ENCODE data around the gene PJA1. TPM values are rescaled to one million over a fixed set of nuclear protein-coding genes. Genes with fewer than 3 reads are reported as not detected.

The PJA1 gene
- total RNA-seq, 1 experiment from 2014 or later, result 43.1 TPM

DNA sequence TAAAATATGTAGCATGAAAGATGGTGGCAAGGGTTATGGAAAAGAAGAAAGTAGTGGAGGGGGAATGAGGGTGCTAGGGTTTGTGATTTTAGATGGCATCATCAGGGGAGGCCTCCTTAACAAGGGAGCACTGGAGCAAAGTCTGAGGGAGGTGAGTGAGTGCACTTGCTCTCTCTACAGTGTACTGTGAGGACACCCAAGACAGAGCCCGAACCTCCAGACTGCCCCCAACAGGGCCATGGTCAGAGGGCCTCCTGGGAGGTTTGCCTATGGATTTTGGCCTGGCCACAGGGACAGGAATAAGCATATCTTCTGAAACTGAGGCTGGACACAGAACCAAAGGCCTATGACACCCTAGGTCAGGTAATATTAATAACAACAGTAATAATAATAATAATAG, 21.4 kb upstream of the PJA1 start:
- ATAC-seq (no peak), DNase-seq (ENCODE audit: low spot score) (no peak)
- Mint-ChIP-seq H3K9me3 (no peaks in the 10 kb centered on the region), H3K4me3 (no peak overlapping the region), H3K36me3 (no peaks in the 10 kb centered on the region), H3K27ac (no peak overlapping the region), H3K4me1 (peaks cover 9% of the 10 kb centered on the region), H3K27me3 (ENCODE audit: low read depth) (no peaks in the 10 kb centered on the region; the same call in none of the 2 replicates)
- ChIA-PET CTCF (no interaction called here), POLR2A (no interaction called here)
- TF ChIP-seq TP53 (CRISPR knock-in tag; IDR thresholded peaks at IDR 0.05) (no peak), JUN (CRISPR knock-in tag; IDR thresholded peaks at IDR 0.05) (no peak), ETV6 (CRISPR knock-in tag; IDR thresholded peaks at IDR 0.05) (no peak), ZNF425 (CRISPR knock-in tag; conservative IDR thresholded peaks at IDR 0.05) (no peak), ZNF219 (CRISPR knock-in tag; IDR thresholded peaks at IDR 0.05; ENCODE audit: borderline replicate concordance) (no peak), AR (CRISPR knock-in tag; IDR thresholded peaks at IDR 0.05) (no peak), ATF1 (CRISPR knock-in tag; IDR thresholded peaks at IDR 0.05) (no peak), NFATC4 (CRISPR knock-in tag; IDR thresholded peaks at IDR 0.05) (no peak), MXD4 (CRISPR knock-in tag; IDR thresholded peaks at IDR 0.05; ENCODE audit: borderline replicate concordance) (no peak)
- TF ChIP-seq, protein P1, sequence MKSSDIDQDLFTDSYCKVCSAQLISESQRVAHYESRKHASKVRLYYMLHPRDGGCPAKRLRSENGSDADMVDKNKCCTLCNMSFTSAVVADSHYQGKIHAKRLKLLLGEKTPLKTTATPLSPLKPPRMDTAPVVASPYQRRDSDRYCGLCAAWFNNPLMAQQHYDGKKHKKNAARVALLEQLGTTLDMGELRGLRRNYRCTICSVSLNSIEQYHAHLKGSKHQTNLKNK (CRISPR knock-in tag; IDR thresholded peaks at IDR 0.05), result no peak
- TF ChIP-seq, protein P2, sequence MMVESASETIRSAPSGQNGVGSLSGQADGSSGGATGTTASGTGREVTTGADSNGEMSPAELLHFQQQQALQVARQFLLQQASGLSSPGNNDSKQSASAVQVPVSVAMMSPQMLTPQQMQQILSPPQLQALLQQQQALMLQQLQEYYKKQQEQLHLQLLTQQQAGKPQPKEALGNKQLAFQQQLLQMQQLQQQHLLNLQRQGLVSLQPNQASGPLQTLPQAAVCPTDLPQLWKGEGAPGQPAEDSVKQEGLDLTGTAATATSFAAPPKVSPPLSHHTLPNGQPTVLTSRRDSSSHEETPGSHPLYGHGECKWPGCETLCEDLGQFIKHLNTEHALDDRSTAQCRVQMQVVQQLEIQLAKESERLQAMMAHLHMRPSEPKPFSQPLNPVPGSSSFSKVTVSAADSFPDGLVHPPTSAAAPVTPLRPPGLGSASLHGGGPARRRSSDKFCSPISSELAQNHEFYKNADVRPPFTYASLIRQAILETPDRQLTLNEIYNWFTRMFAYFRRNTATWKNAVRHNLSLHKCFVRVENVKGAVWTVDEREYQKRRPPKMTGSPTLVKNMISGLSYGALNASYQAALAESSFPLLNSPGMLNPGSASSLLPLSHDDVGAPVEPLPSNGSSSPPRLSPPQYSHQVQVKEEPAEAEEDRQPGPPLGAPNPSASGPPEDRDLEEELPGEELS (CRISPR knock-in tag; IDR thresholded peaks at IDR 0.05), result no peak
- TF ChIP-seq, protein P3, sequence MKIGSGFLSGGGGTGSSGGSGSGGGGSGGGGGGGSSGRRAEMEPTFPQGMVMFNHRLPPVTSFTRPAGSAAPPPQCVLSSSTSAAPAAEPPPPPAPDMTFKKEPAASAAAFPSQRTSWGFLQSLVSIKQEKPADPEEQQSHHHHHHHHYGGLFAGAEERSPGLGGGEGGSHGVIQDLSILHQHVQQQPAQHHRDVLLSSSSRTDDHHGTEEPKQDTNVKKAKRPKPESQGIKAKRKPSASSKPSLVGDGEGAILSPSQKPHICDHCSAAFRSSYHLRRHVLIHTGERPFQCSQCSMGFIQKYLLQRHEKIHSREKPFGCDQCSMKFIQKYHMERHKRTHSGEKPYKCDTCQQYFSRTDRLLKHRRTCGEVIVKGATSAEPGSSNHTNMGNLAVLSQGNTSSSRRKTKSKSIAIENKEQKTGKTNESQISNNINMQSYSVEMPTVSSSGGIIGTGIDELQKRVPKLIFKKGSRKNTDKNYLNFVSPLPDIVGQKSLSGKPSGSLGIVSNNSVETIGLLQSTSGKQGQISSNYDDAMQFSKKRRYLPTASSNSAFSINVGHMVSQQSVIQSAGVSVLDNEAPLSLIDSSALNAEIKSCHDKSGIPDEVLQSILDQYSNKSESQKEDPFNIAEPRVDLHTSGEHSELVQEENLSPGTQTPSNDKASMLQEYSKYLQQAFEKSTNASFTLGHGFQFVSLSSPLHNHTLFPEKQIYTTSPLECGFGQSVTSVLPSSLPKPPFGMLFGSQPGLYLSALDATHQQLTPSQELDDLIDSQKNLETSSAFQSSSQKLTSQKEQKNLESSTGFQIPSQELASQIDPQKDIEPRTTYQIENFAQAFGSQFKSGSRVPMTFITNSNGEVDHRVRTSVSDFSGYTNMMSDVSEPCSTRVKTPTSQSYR (CRISPR knock-in tag; IDR thresholded peaks at IDR 0.05), result no peak

DNA sequence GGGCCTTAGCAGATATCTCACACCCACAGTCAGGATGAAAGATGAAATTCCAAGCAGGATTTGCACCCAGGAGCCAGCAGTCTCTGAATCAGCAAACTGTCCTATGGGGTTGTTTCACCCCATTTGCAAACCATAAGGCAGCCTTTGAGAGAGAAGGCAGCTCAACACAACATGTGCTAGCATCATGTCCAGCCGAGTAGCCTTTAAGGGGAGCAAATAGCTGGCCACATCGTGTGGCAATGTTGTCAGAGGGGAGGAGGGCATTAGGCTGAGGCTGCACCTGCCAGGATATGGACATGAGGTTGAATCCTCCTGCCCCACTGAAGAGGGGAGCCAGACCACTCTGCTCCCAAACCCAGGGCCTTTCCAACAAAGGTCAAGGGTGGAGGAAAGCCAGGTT, 20.6 kb upstream of the PJA1 start:
- no peak for DNase-seq (ENCODE audit: low spot score)
- H3K4me3 Mint-ChIP-seq, result no peak overlapping the region
- no peaks in the 10 kb centered on the region for H3K9me3 Mint-ChIP-seq
- ChIA-PET POLR2A (no interaction called here), CTCF (no interaction called here)
- H3K27me3 Mint-ChIP-seq (ENCODE audit: low read depth), result peaks cover 2% of the 10 kb centered on the region
- no peak overlapping the region for H3K27ac Mint-ChIP-seq
- no peaks in the 10 kb centered on the region for H3K36me3 Mint-ChIP-seq
- peaks cover 13% of the 10 kb centered on the region for H3K4me1 Mint-ChIP-seq
- no peak for ATAC-seq
- TF ChIP-seq NFYB (CRISPR knock-in tag; conservative IDR thresholded peaks at IDR 0.05; ENCODE audit: low read depth) (no peak), PRRX2 (CRISPR knock-in tag; IDR thresholded peaks at IDR 0.05) (no peak), STAT6 (CRISPR knock-in tag; conservative IDR thresholded peaks at IDR 0.05; ENCODE audit: low read depth) (no peak), ZNF671 (CRISPR knock-in tag; IDR thresholded peaks at IDR 0.05) (no peak), ZNF219 (CRISPR knock-in tag; IDR thresholded peaks at IDR 0.05; ENCODE audit: borderline replicate concordance) (no peak), IRF1 (CRISPR knock-in tag; IDR thresholded peaks at IDR 0.05) (no peak)
- TF ChIP-seq, protein P4, sequence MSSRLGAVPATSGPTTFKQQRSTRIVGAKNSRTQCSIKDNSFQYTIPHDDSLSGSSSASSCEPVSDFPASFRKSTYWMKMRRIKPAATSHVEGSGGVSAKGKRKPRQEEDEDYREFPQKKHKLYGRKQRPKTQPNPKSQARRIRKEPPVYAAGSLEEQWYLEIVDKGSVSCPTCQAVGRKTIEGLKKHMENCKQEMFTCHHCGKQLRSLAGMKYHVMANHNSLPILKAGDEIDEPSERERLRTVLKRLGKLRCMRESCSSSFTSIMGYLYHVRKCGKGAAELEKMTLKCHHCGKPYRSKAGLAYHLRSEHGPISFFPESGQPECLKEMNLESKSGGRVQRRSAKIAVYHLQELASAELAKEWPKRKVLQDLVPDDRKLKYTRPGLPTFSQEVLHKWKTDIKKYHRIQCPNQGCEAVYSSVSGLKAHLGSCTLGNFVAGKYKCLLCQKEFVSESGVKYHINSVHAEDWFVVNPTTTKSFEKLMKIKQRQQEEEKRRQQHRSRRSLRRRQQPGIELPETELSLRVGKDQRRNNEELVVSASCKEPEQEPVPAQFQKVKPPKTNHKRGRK (CRISPR knock-in tag; IDR thresholded peaks at IDR 0.05; ENCODE audit: borderline replicate concordance), result no peak
- TF ChIP-seq, protein P5, sequence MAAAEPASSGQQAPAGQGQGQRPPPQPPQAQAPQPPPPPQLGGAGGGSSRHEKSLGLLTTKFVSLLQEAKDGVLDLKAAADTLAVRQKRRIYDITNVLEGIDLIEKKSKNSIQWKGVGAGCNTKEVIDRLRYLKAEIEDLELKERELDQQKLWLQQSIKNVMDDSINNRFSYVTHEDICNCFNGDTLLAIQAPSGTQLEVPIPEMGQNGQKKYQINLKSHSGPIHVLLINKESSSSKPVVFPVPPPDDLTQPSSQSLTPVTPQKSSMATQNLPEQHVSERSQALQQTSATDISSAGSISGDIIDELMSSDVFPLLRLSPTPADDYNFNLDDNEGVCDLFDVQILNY (CRISPR knock-in tag; IDR thresholded peaks at IDR 0.05), result no peak

Data from WTC11 (cell line).